Lower leg skin (tissue), 3 donors: Measurements from ENCODE around the gene APOL3.

ENCODE experiments used
- POLR2A ChIP-seq, 2 donors: fragments of 450-650 bp; IDR thresholded peaks; one replicate each; pipeline ENCODE4 v1.6.1; 2016 to 2017; ENCODE audit warnings: antibody characterized with exemption in 2 of 2, mild to moderate bottlenecking in 1 of 2, moderate library complexity in 1 of 2
- TF ChIP-seq, protein P1 (sequence below), 3 donors: fragments of 450-650 bp; IDR thresholded peaks; one replicate each; pipeline ENCODE4 v1.5.1; 2016; ENCODE audit warnings: antibody characterized with exemption in 3 of 3, mild to moderate bottlenecking in 3 of 3, moderate library complexity in 2 of 3

DNA sequence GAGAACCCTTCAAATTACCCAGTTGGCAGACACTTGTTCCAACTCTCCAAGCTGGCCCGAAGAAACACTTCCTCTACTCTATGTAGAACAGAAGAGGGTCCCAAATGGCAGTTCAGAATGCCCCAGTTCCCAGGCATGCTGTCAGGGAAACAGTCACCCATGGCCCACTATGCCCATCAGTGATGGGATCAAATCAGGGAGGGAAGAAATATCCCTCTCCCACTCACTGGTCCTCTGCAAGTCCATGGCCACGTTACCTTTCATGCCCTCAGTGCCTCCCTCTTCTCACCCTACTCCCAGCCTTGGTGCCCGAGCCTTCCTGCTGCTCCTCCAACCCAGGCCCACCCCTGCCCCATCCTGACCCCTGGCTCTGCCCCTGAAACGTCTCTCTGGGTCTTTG lies 16.6 kb downstream of the APOL3 start:
- TF ChIP-seq, protein P1, sequence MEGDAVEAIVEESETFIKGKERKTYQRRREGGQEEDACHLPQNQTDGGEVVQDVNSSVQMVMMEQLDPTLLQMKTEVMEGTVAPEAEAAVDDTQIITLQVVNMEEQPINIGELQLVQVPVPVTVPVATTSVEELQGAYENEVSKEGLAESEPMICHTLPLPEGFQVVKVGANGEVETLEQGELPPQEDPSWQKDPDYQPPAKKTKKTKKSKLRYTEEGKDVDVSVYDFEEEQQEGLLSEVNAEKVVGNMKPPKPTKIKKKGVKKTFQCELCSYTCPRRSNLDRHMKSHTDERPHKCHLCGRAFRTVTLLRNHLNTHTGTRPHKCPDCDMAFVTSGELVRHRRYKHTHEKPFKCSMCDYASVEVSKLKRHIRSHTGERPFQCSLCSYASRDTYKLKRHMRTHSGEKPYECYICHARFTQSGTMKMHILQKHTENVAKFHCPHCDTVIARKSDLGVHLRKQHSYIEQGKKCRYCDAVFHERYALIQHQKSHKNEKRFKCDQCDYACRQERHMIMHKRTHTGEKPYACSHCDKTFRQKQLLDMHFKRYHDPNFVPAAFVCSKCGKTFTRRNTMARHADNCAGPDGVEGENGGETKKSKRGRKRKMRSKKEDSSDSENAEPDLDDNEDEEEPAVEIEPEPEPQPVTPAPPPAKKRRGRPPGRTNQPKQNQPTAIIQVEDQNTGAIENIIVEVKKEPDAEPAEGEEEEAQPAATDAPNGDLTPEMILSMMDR (IDR thresholded peaks at IDR 0.05), result no peak
- TF ChIP-seq POLR2A (IDR thresholded peaks at IDR 0.05), result no peak
